ENCODE measurements around the gene KCNH6.

KCNH6 gene

DNA sequence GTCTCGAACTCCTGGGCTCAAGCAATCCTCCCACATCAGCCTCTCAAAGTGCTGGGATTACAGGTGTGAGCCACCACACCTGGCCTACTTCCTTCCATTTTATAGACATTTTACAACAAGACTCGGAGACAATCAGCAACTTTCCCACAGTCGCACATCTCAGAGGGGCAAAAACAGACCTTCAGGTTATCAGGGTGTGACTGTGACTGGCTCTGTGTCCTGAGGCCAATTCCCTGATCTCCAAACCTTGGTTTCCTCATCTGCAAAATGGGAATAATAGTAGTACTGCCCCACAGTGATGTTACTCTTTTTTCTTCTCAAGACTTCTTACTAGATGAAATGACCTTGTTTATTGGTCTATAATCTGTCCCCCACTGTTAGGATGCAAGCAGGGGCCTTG, 10.8 kb upstream of the KCNH6 start:
- no peak for DNase-seq

DNA sequence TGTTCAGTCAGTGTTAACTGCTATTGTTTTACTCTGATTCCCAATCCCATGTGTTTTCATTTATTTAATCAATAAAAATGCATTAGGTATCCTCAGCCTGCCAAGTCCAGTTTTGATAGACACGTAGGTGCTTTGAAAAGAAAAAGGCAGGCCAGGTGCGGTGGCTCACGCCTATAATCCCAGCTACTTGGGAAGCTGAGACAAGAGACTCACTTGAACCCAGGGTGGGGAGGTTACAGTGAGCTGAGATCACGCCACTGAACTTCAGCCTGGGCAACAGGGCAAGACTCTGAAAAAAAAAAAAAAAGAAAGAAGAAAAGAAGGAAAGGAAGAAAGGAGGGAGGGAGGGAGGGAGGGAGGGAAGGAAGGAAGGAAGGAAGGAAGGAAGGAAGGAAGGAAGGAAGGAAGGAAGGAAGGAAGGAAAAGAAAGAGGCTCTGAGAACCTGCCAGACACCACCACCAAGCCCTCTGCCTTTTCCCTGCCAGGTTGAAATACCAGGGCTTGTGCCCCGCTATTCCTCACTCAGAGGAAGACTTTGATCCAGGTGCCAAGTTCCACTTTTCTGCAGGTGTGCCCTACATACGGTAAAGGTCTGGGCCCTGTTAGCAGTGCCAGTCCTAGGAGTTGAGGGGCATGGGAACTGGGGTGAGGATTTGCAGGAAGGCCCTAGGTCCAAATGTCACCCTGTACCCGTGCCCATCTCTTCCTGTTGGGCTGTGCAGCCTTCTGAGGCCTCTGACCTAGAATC, 10.1 kb upstream of the KCNH6 start:
- DNase-seq: no peak

DNA sequence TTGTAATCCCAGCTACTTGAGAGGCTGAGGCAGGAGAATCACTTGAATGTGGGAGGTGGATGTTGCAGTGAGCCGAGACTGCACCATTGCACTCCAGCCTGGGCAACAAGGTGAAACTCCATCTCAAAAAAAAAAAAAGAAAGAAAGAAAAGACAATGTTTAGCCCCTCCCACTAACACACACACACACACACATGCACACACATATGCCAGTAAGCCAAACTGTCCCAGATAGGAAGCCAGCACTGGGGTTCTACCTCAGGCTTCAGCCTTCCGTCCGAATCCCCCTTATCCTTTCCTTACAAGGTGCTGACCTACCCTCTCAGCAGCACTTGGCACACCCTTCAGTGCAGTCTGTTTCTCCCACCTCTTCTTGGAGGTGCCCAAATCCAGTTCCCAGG, 8.7 kb upstream of the KCNH6 start:
- no peak for DNase-seq

DNA sequence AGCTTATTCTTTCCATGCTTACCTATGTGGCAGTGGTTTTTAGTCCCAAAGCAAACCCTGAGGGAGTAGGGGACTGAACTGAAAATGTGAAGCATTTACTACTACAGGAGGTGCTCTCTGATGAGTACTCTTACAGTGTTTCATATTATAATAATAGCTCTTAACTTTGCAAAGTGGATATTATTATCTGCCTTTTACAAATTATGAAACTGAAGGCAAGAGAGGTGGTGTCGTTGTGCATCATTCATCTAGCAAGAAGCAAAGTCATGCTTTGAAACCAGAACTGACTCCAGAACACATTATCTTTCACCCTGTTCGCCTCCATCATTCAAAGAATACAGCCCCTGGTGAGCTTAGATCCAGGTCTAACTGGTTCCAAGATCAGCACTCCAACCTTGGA, 8.2 kb upstream of the KCNH6 start:
- no peak for DNase-seq

- no peak for DNase-seq
Observed at GRCh38 chr17:63515426-63515825, 7.7 kb upstream of the KCNH6 start.

DNA sequence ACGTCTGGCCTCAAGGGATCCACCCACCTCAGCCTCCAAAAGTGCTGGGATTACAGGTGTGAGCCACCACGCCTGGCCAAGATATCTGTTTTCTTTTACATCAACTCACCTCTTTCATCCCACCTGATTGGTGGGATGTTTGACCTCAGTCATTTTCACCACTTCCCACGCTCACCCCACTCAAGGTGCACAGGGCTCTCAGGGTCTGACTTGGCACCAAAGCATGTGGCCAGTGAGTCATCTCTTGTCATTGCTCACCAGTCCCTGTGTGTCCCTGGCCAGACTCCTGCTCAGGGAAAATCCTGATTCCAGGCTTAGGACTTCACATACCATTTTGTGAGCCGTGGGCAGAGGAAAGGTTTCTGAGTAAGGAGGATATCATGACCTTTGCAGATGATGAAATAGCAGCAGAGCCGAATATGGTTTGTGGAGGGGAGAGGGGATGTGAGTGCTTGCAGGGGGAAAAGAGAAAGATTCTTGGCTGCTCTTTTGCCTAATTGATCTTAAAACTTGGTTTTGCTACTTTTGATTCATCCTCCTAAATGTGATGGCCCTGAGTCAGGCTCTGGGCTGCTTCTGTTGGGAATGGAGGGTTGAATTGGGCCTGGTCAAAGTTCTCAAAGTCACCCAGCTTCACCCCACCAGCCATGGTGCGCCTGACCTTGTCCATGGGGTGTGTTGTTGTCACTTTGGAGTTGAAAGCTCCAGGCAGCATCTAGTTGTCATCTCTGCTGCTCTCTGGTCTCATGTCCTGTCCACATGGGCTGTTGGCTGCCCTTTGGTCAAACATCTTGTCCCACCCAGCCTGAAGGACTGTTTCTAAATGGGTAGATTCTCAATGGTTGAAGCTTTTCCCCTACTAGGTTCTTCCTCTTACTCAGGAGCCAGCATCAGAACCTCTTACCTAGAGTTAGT, 6.0 kb upstream of the KCNH6 start:
- DNase-seq: peak; percentile 13

- DNase-seq: no peak
Observed at GRCh38 chr17:63517825-63518534, 5.2 kb upstream of the KCNH6 start.

DNA sequence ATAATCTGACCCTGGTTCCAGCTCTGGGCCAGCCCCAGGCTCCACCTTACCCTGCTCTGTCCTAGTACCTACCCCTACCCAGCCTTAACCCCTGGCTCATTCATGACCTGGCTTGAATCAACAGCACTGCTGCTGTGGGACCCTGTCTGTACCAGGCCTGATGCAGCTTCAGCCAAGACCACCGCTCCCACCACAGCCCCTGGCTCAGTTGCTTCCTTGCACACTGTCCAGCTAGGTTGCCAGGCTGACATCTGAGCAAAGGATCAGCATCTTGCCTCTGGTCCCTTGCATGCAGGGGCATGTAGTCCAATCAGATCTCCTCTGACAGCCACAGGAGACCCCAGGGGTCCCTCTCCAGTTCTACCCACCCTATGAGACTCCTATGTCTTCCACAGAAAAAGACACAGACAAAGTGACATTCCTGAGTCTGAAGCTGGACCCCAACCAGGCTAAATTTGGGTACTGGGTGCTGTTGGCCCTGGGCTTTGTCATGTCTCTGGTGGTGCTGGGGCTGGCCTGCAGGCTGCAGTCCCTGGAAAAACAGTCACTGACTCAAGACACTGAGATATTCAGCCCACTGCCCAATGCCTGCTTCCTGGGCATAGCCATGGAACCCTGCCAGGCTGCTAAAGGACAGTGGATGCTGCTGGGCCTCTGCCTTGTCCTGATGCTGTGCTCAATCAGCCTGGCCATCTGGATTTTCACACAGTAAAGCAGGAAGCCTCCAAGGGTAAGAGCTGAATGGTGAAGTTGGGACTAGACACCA, 3.9 kb upstream of the KCNH6 start:
- DNase-seq: no peak

DNA sequence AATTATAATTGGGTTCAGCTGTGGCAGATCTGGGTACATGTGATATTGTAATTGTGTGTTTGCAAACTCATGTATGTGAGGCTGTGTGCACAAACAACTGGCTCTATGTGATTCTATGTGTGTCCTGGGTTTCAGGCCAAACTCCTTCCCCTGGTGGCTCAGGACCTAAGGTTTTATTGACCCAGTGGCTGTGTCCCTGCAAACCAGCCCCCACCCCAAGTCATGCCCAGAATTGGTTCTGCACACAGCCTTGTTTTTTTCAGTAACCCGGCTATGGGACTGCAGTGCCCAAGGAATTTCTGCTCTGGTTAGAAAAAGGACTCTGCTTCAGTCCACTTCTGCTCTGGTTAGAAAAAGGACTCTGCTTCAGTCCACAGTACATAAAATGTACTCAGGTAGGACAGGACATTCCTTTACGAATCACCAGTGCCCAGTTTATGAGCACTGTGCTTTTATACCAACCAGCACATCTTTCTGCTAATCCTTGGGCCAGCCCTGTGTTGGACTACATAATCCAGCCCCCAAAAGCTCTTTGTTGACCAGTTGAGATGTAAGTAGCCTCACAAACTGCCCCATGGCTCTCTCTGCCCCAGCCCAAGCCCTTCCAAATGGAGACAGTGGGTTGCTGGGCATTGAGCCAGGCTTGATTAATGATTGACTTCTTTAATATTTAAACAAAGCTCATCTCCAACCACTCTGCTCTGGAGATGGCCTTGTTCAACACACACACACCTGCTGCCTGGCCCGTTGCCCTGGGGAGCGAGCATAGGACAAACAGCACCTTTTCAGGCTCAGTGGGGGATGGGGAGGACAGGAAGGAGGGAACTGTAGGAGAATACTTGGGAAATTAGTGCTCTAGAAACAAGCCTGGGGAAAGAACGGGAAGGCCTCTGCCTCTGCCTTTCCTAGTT, 2.9 kb upstream of the KCNH6 start:
- DNase-seq: no peak

DNA sequence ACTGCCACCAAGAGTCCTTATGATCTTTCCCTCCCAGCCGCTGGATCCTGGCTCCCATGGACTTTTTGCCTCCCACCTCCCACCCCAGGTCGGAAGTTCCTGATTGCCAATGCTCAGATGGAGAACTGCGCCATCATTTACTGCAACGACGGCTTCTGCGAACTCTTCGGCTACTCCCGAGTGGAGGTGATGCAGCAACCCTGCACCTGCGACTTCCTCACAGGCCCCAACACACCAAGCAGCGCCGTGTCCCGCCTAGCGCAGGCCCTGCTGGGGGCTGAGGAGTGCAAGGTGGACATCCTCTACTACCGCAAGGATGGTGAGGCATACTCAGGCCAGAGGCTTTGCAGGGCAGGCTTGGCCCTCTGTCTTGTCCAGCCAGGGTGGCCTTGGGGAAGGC, 893 bp downstream of the KCNH6 start:
- no peak for DNase-seq

GRCh38 chr17:63525190-63525946, 2.2 kb downstream of the KCNH6 start:
- DNase-seq: no peak

DNA sequence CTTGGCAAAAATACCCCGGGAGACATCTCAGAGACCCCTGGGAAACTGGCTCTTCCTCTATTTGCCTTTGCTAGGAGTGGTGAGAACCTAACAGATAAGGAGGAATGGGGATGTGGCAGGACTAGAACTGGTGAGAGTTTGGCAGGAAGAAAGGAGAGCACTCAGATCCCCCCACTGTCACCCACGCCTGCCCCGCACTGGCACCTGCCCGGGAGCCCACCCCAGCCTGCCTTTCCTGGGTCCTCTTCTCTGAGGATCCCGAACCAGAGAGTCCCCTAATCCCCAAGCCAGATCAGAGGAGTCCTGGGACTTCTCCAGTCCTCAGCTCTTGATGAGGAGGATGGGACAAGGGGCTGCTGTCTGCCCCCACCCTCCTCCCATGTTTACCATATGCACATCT, 3.7 kb downstream of the KCNH6 start:
- DNase-seq: no peak

- no peak for DNase-seq
Observed at GRCh38 chr17:63528183-63528582, 5.0 kb downstream of the KCNH6 start.

DNA sequence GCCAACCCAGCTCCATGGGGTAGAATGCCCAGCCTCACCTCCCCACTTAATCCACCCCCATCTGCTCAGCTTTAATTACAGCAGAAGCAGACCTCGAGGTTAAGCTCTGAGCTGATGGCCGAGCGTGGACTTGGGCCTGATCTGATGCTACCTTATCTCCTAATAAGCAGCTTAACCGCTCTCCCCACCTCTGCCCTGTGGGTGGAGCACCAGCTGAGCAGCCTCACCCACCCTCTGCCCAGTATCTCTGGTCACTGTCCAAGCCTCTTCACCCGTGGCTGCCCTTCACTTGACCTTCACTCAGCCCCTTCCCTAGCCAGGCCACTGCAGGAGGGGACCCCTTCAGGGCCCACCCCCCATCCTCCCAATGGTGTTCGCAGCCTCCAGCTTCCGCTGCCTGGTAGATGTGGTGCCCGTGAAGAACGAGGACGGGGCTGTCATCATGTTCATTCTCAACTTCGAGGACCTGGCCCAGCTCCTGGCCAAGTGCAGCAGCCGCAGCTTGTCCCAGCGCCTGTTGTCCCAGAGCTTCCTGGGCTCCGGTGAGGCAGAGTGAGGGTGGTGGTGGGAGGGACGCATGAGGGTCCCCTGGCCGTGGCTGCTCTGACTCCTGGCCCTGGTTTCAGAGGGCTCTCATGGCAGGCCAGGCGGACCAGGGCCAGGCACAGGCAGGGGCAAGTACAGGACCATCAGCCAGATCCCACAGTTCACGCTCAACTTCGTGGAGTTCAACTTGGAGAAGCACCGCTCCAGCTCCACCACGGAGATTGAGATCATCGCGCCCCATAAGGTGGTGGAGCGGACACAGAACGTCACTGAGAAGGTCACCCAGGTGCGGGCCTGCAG, 6.8 kb downstream of the KCNH6 start:
- DNase-seq: no peak

DNA sequence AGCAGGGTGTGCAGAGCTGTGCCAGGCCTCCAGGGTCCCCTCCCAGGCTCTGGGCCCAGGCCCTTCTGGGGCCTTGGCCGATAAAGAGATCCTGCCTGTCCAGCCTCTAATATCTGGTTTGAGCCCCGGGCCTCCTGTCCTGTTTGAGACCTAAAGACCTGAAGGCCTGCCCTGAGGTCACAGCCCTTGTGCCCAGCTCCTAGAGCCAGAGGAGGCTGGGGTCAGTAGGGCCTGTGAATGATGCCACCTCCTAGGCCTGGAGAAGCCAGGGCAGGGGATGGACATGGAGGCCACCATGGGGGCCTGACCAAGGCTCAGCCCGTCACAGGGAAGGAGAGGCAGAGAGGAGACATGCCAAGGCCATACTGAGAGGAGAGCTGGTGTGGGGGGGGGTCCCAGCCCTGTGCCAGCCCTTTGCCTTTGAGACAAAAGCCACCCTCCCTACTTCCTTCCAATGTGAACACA, 7.4 kb downstream of the KCNH6 start:
- no peak for DNase-seq

- DNase-seq: no peak
Observed at GRCh38 chr17:63531022-63531965, 8.1 kb downstream of the KCNH6 start.

DNA sequence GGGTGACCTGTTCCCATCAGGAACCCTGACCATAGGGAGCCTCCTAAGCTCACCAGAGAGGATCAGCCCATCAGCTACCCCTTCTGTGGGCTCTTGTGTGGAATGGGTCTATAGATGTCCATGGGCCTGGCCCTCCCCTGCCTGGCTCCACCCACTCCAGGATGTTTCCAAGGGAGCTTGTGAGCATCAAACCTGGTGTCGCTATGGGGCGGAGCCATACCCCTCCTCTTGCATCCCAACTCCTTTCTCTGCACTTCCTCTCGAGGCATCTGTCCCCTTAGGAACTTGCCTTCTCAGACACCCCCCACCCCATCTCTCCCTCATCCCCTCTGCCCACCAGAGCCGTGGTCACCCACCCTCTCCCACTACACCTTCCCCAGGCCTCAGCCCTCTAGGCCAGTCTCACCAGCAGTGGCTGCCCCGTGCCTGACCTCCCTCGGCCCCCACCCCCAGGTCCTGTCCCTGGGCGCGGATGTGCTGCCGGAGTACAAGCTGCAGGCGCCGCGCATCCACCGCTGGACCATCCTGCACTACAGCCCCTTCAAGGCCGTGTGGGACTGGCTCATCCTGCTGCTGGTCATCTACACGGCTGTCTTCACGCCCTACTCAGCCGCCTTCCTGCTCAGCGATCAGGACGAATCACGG, 10.4 kb downstream of the KCNH6 start:
- no peak for DNase-seq

- no peak for DNase-seq
Observed at GRCh38 chr17:63534078-63534570, 11.0 kb downstream of the KCNH6 start.
